DND-41 (cell line): Measurements from ENCODE around the gene EXOC3L1.

Source experiments
- EZH2 ChIP-seq: IDR thresholded peaks from 3 replicates; pipeline ENCODE4 v1.6.1; 2012; ENCODE audit warnings: borderline replicate concordance, low read depth, mild to moderate bottlenecking, moderate library complexity, low read length, inconsistent platforms; ENCODE audit not compliant: severe bottlenecking
- TF ChIP-seq, protein P1 (sequence below): IDR thresholded peaks from 2 replicates; pipeline ENCODE4 v1.5.1; 2012; ENCODE audit warnings: borderline replicate concordance, low read length, moderate library complexity, mild to moderate bottlenecking; ENCODE audit not compliant: poor library complexity, severe bottlenecking; ENCODE audit errors: extremely low read depth

DNA sequence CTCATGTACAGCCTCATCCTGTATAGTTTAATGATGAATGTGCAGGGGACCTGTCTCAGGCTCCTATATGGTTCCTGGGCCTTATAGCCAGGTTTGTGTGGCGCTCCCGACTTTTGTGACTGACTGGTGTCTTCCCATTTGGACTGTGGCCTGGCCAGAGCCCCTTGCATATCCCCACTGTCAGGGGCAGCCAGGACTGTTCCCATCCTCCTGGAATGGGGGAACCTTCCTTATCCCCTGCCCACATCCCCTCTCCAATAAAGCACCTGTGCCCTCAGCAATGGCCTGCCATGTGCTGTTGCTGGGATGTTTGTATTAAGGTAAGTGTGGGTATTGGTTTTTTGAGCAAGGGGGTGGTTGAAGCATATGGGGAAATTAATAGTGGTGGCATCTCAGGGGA, 41.7 kb downstream of the EXOC3L1 start:
- TF ChIP-seq, protein P1, sequence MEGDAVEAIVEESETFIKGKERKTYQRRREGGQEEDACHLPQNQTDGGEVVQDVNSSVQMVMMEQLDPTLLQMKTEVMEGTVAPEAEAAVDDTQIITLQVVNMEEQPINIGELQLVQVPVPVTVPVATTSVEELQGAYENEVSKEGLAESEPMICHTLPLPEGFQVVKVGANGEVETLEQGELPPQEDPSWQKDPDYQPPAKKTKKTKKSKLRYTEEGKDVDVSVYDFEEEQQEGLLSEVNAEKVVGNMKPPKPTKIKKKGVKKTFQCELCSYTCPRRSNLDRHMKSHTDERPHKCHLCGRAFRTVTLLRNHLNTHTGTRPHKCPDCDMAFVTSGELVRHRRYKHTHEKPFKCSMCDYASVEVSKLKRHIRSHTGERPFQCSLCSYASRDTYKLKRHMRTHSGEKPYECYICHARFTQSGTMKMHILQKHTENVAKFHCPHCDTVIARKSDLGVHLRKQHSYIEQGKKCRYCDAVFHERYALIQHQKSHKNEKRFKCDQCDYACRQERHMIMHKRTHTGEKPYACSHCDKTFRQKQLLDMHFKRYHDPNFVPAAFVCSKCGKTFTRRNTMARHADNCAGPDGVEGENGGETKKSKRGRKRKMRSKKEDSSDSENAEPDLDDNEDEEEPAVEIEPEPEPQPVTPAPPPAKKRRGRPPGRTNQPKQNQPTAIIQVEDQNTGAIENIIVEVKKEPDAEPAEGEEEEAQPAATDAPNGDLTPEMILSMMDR: no peak
- TF ChIP-seq EZH2: no peak
